D721Med (cell line): ENCODE measurements around the gene HMCN2.

Source experiments
- DNase-seq: peaks from one replicate; pipeline ENCODE4 v3.0.0; 2011; ENCODE audit warnings: low spot score; ENCODE audit not compliant: insufficient read length
- FAIRE-seq: peaks from 2 replicates; lab custom pipeline; 2011; peaks lifted over from hg19 to GRCh38; lab: Jason Lieb, UNC
- CTCF ChIP-seq: IDR thresholded peaks from 2 replicates; pipeline ENCODE4 v1.5.1; 2012; ENCODE audit warnings: mild to moderate bottlenecking, control low read depth; ENCODE audit not compliant: insufficient read depth; ENCODE audit errors: missing control alignments

HMCN2 gene

GRCh38 chr9:130421802-130422276, 156.3 kb downstream of the HMCN2 start:
- TF ChIP-seq CTCF = no peak
- peak; percentile 97 for DNase-seq
- FAIRE-seq = peak; percentile 61

DNA sequence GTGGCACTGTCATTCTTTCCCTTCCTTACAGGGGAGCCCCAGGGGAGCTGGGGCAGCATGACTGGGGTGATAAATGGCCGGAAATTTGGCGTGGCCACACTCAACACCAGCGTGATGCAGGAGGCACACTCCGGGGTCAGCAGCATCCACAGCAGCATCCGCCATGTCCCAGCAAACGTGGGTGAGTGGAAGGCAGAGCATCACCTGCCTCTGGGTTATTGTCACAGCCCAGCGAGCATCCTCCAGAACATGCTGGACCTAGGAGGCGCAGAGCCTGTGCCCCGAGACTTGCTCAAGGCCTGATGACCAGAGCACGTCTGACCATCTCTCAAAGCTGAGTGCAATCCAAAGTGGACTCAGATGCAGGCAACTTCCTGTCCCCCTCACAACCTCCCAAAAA, 157.0 kb downstream of the HMCN2 start:
- no peak for DNase-seq
- FAIRE-seq = no peak
- TF ChIP-seq CTCF = no peak

GRCh38 chr9:130423272-130423671, 157.7 kb downstream of the HMCN2 start:
- FAIRE-seq (no peak), DNase-seq (no peak)
- TF ChIP-seq CTCF = no peak

DNA sequence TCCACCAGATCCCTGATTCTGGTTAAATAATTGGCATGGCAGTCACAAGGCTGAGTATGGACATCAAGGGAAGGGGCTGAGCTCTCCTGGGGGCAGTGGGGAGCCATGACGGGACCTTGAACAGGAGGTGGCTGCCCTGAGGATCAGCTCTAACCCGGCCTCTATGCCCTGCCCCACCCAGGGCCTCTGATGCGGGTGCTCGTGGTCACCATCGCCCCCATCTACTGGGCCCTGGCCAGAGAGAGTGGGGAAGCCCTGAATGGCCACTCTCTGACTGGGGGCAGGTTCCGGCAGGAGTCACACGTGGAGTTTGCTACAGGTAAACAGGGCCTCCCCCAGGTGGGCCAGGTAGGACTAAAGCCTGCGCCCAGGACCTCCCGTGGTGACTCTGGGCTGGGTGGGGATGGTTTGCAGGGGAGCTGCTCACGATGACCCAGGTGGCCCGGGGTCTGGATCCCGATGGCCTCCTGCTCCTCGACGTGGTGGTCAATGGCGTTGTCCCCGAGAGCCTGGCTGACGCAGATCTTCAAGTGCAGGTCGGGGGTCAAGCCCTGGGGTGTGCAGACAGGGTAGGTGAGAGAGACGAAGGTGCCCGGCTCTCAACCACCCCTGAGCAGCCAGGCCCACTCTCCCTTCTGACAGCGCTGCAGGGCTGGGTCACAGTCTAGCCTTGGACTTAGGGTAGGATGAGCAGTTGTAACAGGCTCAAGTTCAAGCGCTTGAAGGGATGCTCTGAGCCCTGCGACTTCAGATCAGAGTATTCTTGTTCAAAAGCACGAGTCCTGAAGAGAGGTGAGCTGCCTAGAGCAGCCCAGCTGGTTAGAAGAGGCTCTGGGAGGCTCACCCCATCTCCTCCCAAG, 159.3 kb downstream of the HMCN2 start:
- DNase-seq (no peak), FAIRE-seq (no peak)
- no peak for TF ChIP-seq CTCF

DNA sequence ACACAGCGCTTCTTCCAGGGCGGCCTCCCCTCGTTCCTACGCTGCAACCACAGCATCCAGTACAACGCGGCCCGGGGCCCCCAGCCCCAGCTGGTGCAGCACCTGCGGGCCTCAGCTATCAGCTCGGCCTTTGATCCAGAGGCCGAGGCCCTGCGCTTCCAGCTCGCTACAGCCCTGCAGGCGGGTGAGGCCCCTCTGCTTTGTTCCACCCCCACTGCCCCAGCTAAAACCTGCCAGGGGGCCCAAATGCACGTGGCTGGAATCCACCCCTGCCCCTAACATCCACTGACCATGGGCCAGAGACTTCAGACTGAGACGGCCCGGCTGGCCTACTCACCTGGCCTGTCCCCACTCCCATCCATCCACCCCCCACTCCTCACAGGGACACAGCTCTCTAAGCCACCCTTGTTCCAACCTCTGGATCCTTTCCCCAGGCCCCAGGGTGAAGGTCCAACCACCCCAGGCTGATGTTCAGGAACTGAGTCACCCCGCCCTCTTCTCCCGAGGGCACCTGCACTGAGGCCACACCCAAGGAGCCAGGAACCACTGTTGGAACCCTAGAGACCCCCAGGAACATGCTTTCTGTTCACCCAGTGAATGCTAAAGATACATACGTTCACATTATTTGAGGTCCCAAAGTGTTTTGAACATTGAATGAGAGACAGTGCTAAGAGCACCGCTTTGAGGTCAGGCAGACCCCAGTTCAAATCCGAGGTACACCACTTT, 160.3 kb downstream of the HMCN2 start:
- FAIRE-seq (no peak), DNase-seq (no peak)
- TF ChIP-seq CTCF = no peak

- FAIRE-seq = no peak
- no peak for DNase-seq
- TF ChIP-seq CTCF = no peak
These were observed 160.9 kb downstream of the HMCN2 start for GRCh38 chr9:130426467-130426773.

DNA sequence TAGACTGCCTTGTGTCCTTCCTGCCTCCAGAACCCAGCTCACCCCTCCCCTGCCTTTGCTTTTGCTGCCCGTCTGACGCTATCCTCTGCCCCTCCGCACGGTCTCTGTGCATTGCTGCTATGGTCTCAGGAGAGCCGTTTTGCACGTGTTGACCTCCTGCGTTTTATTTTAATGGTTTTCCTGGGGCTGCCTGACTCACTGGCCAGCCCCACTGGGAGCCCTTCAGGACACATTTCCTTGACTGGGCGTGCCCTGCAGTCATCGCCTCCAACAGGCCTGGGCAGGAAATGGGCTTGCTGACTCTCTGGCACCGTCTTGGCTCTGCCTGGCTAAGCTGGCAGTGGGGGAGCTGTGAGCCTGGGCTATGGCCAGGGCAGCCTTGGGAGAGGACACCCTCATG, 161.3 kb downstream of the HMCN2 start:
- FAIRE-seq (no peak), DNase-seq (no peak)
- TF ChIP-seq CTCF = no peak
